ENCODE data around the gene VOPP1.

DNA sequence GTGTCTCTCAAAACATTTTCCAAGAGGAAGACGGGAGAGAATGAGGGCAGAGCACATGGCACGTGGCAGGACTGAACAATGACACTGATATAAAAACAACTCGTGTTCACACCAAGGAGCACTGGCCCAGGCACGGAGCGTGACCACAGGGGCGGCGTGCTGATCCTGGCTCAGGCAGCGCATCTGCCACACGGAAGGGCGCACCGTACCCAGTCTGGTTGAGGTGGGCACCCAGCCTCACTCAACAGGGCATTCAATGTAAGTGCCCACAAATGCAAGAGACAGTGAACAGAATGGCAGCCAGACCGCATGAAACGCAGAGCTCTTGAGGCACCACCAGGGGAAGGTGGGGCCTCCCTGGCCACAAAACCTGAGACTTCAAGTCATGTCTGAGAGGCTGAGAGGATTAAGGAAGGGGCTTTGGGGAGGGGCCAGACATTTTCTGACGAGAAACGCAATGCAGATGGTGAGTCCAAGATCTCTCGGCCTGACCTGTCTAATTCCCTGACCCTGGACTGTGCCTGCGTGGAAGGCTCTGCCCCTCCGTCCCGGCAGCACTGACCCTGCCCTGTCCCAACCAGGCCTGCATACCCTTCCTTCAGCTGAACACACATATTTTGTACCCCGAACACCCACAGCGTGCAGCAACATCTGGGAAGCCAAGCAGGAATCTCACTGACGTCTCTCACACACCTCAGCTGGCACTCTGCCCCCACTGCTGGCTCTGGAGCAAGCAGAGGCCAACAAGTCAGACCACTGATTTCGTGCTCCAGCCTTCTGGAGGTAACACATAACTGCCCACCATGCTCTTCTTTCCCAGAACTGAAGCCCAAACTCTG lies 35.5 kb downstream of the VOPP1 start:
- TF ChIP-seq POLR2AphosphoS5 (IDR thresholded peaks at IDR 0.05; ENCODE audit: low read depth, low read length), result peak; percentile 61
- peak; percentile 37; the same call in 1 of the 2 replicates for TF ChIP-seq POLR2A (IDR thresholded peaks at IDR 0.05; ENCODE audit: low read depth, low read length)
- TF ChIP-seq TAF1 (IDR thresholded peaks at IDR 0.05; ENCODE audit: low read depth, low read length), result no peak
- TF ChIP-seq PAX5 (IDR thresholded peaks at IDR 0.05; ENCODE audit: insufficient read depth, low read length, severe bottlenecking), result no peak
